Stimulated activated naive CD8-positive, alpha-beta T cell treated with anti-CD3 and anti-CD28 coated beads, Interleukin-15, amount 100 ng/mL, for 72 hours (primary cell): ENCODE measurements around the gene DSE.

Experiments used
- ATAC-seq: fragments of 150-1000 bp; cut with Tn5 transposase; 2 replicates; pipeline ENCODE4 v1.10.0; 2021; ENCODE audit warnings: mild to moderate bottlenecking, moderate library complexity
- DNase-seq, 2 donors: peaks; one replicate each; pipeline ENCODE4 v3.0.0; 2021 to 2022
- H3K27ac Mint-ChIP-seq, 2 donors: one replicate each; pipeline ENCODE4 v1.8.0; 2022; ENCODE audit warnings: mild to moderate bottlenecking in 2 of 2, mixed read lengths in 2 of 2, moderate library complexity in 2 of 2
- H3K27me3 Mint-ChIP-seq: one replicate; pipeline ENCODE4 v1.8.0; 2022; ENCODE audit warnings: mixed read lengths
- H3K4me1 Mint-ChIP-seq: one replicate; pipeline ENCODE4 v1.8.0; 2022; ENCODE audit warnings: mild to moderate bottlenecking, mixed read lengths
- H3K4me3 Mint-ChIP-seq, 2 donors: one replicate each; pipeline ENCODE4 v1.8.0; 2022; ENCODE audit warnings: mild to moderate bottlenecking in 2 of 2, mixed read lengths in 2 of 2, moderate library complexity in 1 of 2
- H3K9me3 Mint-ChIP-seq, 2 donors: one replicate each; pipeline ENCODE4 v1.8.0; 2022; ENCODE audit warnings: mixed read lengths in 2 of 2

The DSE gene

DNA sequence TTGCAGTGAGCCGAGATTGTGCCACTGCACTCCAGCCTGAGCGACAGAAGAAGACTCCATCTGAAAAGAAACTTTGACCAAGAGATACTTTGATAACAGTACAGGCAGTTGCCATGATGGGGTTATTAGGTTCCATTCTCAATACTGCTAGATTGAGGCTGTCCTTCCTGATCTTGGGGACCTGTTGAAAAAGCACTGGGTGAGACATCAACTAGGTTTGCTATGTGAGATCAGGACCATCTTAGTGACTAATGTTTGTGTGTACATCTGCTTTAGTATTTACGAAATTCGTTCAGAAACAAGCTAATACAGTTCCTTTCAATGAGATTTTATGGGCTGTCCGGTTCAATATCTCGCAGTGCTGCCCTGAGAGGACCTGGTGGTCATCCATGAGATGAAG is 2.6 kb downstream of the DSE start:
- Mint-ChIP-seq H3K27ac (no peak overlapping the region), H3K4me3 (no peak overlapping the region), H3K9me3 (no peaks in the 10 kb centered on the region), H3K27me3 (peaks cover 27% of the 10 kb centered on the region), H3K4me1 (peaks cover 16% of the 10 kb centered on the region)
- ATAC-seq (no peak), DNase-seq (no peak)

DNA sequence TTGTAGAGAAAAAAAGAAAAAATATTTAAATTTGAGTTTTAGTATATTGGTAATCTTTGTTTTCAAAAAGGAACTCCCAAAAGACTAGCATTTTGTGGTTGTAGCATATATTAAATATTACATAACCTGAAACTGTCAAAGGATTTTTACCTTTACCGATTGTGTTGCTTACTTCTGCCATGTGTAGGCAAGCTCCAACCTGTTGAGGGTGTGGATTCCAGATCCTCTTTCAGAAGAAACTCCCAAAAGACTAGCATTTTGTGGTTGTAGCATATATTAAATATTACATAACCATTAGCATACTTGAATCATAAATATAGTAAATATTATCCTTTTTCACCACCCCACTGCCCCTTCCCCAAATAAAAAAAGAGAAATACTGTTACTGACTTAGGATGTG is 3.2 kb downstream of the DSE start:
- DNase-seq (no peak), ATAC-seq (no peak)
- H3K4me3 Mint-ChIP-seq = no peak overlapping the region
- peaks cover 27% of the 10 kb centered on the region for H3K27me3 Mint-ChIP-seq
- H3K9me3 Mint-ChIP-seq = no peaks in the 10 kb centered on the region
- H3K4me1 Mint-ChIP-seq = peaks cover 16% of the 10 kb centered on the region
- no peak overlapping the region for H3K27ac Mint-ChIP-seq

DNA sequence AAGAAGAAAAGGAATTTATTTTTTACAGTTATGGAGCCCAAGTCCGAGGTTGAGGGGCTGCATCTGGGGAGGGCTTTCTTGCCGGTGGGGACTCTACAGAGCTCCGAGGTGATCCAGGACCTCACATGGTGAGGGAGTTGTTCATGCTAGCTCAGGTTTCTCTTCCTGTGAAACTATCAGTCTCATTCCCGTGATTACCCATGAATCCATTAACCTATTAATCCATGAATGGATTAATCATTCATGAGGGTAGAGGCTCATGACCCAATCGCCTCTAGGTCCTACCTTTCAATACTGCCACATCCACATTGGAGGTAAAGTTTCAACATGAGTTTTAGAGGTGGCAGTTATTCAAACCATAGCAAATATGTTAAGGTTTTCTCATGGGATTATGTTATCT is 3.8 kb downstream of the DSE start:
- H3K9me3 Mint-ChIP-seq = no peaks in the 10 kb centered on the region
- peaks cover 15% of the 10 kb centered on the region for H3K4me1 Mint-ChIP-seq
- no peak overlapping the region for H3K27ac Mint-ChIP-seq
- no peak overlapping the region for H3K4me3 Mint-ChIP-seq
- ATAC-seq (no peak), DNase-seq (no peak)
- H3K27me3 Mint-ChIP-seq = peaks cover 27% of the 10 kb centered on the region

DNA sequence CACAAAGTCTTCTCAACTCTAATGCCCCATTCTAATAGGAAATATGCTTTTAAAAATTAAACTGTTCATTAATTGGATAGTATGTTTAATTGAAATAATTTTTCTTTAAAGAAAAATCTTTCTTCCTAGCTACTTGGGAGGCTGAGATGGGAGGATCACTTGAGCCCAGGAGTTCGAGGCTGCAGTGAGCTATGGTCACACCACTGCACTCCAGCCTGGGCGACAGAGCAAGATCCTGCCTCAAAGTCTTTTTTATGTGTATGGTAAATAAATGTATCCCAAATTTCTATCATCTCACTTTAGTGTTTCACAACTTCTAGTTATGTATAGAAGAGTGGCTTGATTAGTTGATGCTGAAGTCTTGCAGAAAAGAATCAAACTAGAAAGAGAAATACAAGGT is 4.5 kb downstream of the DSE start:
- no peaks in the 10 kb centered on the region for H3K9me3 Mint-ChIP-seq
- H3K27me3 Mint-ChIP-seq = peaks cover 25% of the 10 kb centered on the region
- H3K4me3 Mint-ChIP-seq = no peak overlapping the region
- H3K27ac Mint-ChIP-seq = no peak overlapping the region
- H3K4me1 Mint-ChIP-seq = peaks cover 8% of the 10 kb centered on the region
- no peak for DNase-seq
- no peak for ATAC-seq

DNA sequence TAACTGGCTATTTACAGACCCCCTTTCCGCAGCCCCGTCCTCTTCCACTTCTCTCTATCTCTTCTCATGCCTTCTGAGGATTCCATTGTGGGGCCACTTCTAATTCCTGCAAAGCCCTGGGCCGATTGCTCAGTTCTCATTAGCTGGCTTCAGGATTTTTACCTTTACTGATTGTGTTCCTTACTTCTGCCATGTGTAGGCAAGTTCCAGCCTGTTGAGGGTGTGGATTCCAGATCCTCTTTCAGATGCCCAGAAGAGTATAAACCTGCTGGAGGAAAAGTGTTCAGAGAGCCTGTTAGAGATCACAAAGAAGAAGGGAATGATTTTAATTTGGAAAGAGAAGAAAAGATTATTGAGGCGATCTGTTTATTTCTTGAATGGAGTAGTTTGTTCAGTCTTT is 5.4 kb downstream of the DSE start:
- H3K27ac Mint-ChIP-seq = no peak overlapping the region
- ATAC-seq (no peak), DNase-seq (no peak)
- peaks cover 6% of the 10 kb centered on the region for H3K4me1 Mint-ChIP-seq
- peaks cover 26% of the 10 kb centered on the region for H3K27me3 Mint-ChIP-seq
- H3K4me3 Mint-ChIP-seq = no peak overlapping the region
- H3K9me3 Mint-ChIP-seq = no peaks in the 10 kb centered on the region

DNA sequence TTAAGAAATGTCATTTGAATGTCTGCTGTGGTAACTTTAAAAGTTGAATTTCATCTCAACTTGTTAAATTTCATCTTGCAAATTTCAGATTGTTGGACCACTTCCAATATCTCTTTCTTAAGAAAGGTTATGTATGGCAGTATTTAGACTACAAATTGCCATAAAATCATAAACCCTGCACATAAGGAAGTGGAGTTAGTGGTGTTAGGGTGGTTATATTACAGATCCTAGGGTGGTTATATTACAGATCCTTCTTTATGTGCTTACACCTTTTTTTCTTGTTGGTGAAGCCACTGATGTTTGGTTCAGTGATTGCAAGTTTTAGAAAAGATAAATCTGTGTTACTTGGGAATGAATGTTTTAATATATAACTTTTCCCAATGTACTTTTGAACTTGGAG is 9.0 kb downstream of the DSE start:
- Mint-ChIP-seq H3K4me1 (no peaks in the 10 kb centered on the region), H3K27me3 (peaks cover 14% of the 10 kb centered on the region), H3K9me3 (no peaks in the 10 kb centered on the region), H3K4me3 (no peak overlapping the region), H3K27ac (no peak overlapping the region)
- no peak for ATAC-seq
- no peak for DNase-seq

DNA sequence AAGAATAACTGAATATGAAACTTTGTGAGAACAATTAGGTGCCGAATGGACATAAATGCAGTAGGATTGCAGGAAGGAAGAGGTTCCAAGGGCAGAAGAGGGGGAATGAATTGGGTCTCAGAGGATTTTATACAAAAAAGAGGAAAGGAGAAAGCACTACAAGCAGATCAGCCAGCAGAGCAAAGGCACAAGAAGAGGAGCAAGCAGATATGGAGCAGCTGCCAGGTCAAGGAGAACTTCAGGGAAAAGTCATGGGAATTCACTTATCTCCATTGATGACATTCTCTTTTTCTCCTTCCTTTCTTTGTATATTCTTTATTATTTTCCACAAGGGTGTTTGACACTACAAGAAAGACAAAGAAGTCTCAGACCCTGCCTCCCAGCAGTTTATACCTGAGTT is 9.6 kb downstream of the DSE start:
- Mint-ChIP-seq H3K4me1 (no peaks in the 10 kb centered on the region), H3K27me3 (peaks cover 14% of the 10 kb centered on the region), H3K9me3 (no peaks in the 10 kb centered on the region), H3K27ac (no peak overlapping the region), H3K4me3 (no peak overlapping the region)
- no peak for ATAC-seq
- DNase-seq = no peak

DNA sequence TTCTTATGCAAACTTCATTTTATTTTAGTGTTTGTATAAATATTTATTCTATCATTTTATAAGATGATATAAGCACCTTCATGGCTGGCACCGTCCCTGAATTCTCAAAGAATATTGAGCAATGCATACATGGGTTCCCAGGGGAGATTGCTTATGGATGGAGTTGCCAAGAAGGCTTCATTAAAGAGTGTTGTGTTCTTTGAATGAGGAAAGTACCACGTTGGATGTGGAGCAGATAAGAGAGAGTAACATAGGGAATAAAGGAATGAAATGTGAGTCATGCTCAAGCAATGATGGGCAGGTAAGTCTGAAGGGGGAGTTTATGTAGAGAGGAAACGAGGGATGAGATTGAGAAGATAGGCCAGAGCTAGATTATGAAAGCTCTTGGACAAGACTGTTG is 10.3 kb downstream of the DSE start:
- H3K4me1 Mint-ChIP-seq = no peaks in the 10 kb centered on the region
- no peaks in the 10 kb centered on the region for H3K9me3 Mint-ChIP-seq
- no peak for DNase-seq
- H3K27me3 Mint-ChIP-seq = peaks cover 14% of the 10 kb centered on the region
- ATAC-seq = no peak
- H3K27ac Mint-ChIP-seq = no peak overlapping the region
- H3K4me3 Mint-ChIP-seq = no peak overlapping the region

DNA sequence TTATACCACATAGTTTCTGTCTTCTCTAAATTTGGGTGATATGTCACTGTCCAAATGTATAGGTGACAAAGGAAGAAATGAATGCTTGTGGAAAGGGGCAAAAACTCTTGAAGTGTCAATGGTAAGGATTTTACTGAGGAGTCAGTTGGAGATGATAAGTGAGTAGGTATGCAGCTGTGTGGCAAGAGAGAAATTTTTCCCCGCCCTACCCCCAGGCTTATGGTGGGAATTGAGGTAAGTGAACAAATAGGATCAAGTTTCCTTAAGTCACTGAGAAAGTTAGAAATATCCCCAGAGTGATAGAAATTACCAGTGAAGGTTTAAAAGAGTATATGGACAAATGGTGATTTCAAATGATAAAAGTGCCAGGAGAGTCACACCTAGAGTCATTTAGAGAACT is 11.8 kb downstream of the DSE start:
- Mint-ChIP-seq H3K9me3 (no peaks in the 10 kb centered on the region), H3K4me3 (no peak overlapping the region), H3K27me3 (peaks cover 14% of the 10 kb centered on the region), H3K4me1 (peaks cover 8% of the 10 kb centered on the region), H3K27ac (no peak overlapping the region)
- DNase-seq (no peak), ATAC-seq (no peak)

DNA sequence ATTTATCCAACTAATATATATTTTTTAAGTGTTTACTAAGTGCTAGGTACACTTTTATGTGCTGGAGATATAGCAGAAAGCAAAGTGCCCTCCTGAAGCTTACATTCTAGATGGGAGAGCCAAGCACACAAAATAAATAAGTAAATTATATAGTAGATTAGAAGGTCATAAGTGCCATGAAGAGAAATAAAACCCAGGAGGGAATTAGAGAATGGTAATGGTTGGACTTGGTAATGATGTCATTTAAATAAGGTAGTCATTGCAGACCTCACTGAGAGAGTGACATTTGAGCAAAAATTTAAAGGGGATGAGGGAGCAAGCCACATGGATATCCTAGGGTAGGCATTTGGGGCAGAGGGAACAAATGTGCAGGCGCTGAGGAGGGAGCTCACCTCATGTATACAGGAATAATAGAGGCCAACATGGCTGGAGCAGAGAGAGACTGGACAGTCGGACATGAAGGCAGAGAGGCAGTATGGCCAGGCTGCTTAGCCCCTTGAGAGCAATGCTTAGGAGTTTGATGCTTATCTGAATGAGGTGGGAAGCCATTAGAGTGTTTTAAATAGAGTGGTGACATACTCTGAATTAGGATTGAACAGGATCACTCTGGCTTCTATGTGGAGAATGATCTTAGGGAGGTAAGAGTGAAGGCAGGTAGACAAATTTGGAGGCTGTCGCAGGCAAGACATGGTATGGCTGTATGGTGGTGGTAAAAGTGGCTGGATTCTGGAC is 14.1 kb downstream of the DSE start:
- Mint-ChIP-seq H3K27me3 (peaks cover 13% of the 10 kb centered on the region), H3K27ac (peak overlapping the region in 1 of 2 donors; percentile 34)
- ATAC-seq = no peak

DNA sequence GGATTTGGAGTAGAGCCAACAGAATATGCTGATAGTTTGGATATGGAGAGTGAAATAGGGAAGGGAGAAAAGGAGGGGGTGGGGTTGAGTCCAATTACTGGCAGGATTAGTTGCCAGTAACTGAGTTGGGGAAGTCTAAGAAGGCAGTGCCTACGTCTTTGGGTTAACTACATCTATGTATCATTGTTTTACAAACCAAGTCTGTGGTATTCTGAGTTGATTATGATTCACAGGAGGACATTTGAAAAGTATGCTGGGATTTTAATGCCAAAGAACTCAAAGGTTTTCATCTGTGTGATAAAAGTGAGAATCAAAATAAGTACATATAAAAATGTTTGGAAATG is 14.7 kb downstream of the DSE start:
- ATAC-seq (no peak), DNase-seq (no peak)
- H3K4me3 Mint-ChIP-seq = no peak overlapping the region
- H3K27ac Mint-ChIP-seq = no peak overlapping the region
- H3K4me1 Mint-ChIP-seq = peaks cover 12% of the 10 kb centered on the region
- peaks cover 8% of the 10 kb centered on the region for H3K27me3 Mint-ChIP-seq
- no peaks in the 10 kb centered on the region for H3K9me3 Mint-ChIP-seq

More for the DNA sequence above, 14.1 kb downstream of the DSE start:
- Mint-ChIP-seq H3K4me3 (no peak overlapping the region), H3K9me3 (no peaks in the 10 kb centered on the region), H3K4me1 (peaks cover 12% of the 10 kb centered on the region)
- DNase-seq = no peak

DNA sequence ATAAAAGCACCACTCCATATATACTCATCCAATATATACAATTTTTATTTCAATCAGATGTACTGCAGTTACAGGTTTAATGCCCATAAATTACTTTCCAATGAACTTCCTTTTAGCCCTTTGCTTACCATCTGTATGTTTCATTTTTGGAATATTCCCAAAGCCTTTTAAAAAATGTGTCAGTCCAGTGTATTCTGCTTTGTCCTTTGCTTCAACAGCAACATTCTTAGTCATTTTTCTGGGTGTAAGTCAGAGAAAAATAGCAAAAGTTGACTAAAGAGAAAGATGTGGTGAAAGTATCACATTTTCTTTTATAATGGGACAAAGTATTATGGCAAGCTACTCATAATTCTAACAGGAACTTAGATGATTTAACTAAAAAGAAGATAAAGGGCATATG is 15.2 kb downstream of the DSE start:
- Mint-ChIP-seq H3K27ac (no peak overlapping the region), H3K27me3 (peaks cover 7% of the 10 kb centered on the region), H3K4me1 (peaks cover 12% of the 10 kb centered on the region), H3K4me3 (no peak overlapping the region), H3K9me3 (no peaks in the 10 kb centered on the region)
- ATAC-seq (no peak), DNase-seq (no peak)

DNA sequence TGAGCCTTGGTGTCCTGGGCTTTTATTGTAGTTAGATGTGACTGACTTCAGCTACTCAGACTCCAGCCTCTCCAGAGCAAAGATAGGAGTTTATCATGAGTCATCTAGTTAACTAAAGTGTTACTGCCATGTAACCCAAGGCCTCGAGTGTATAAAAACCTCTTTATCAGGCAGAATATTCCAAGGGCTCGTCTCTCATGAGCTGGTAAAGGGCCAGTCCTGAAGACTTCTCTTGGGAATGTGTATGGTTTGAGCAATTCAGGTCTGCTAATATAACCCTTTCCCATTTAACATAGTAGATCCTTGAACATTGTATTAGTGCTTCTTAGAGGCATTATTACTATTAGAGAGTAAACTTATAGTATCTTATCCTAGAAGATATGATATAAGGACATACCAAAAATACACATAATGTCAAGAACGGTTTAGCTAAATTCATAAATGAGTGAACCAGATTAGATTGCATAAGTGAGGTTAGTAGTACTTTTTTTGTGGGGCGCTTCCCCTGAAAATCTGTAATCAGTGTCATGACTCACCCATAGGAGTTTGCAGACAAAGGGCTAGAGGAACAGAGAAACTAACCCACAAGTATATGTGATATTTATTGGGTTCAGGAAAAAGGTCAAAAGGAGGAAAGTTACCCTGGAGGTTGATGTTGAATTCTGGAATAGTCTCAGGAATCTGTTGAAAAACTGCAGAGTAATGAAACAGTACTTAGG is 16.0 kb downstream of the DSE start:
- DNase-seq (no peak), ATAC-seq (no peak)
- Mint-ChIP-seq H3K27me3 (peaks cover 7% of the 10 kb centered on the region), H3K4me3 (no peak overlapping the region), H3K4me1 (peaks cover 12% of the 10 kb centered on the region), H3K27ac (no peak overlapping the region), H3K9me3 (no peaks in the 10 kb centered on the region)

DNA sequence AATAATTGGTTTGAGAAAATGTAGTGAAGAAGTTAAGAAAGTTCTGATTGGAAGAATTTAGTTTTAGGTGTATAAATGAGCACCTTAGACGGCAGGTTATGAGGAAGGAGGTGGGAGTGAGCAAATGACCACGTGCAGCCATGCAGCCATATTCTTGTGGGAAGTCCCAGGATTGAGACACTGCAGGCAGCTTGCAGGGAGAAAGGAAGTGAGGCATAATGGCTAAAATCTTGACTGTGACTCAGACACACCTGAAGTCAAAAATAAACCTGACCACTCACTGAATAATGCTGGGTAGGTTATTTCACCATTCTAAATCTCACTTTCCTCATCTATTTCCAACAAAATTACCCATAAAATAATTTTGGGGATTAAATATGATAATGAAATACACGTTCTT is 16.6 kb downstream of the DSE start:
- Mint-ChIP-seq H3K27me3 (peaks cover 6% of the 10 kb centered on the region), H3K9me3 (no peaks in the 10 kb centered on the region), H3K4me3 (no peak overlapping the region), H3K4me1 (peaks cover 16% of the 10 kb centered on the region), H3K27ac (no peak overlapping the region)
- no peak for DNase-seq
- peak; percentile 59 for ATAC-seq

DNA sequence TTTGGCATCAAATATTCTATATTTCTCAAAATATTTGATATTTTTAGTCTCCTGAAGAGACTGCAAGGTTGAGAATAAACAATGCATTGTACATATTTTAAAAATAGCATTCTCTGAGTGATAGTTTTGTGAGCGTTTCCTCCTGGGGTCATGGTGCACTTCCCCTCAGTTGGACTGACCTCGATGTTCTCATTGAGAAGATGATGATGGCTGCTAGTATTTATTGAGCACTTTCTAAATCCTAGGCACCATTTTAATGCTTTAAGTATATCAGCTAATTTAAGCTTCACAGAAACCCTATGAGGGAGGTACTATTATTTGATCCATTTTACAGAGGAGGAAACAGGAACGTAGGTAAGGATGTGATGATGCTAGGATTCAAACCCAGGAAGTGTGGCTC is 18.2 kb downstream of the DSE start:
- ATAC-seq = no peak
- H3K4me3 Mint-ChIP-seq = no peak overlapping the region
- H3K27ac Mint-ChIP-seq = no peak overlapping the region
- peaks cover 22% of the 10 kb centered on the region for H3K4me1 Mint-ChIP-seq
- no peak for DNase-seq
- H3K27me3 Mint-ChIP-seq = no peaks in the 10 kb centered on the region
- H3K9me3 Mint-ChIP-seq = no peaks in the 10 kb centered on the region

DNA sequence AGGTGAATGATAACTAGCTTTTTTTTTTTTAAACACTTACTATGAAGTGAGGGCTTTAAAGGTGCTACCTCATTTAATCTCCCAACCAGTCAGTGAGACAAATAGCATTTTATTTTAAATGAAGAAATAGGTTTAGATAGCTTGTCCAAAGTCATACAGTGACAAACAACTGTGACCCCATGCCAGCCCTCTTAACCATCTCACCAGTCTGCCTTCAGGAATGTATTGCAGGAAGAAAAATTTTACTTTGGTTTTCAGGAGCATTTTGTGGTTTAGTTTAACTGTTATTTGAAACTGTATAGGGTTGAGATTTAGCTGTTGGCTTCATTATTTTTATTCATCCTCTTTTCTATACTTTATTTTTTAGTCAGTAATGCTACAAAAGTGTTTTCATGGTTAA is 18.6 kb downstream of the DSE start:
- no peaks in the 10 kb centered on the region for H3K9me3 Mint-ChIP-seq
- peaks cover 22% of the 10 kb centered on the region for H3K4me1 Mint-ChIP-seq
- no peak overlapping the region for H3K4me3 Mint-ChIP-seq
- no peak for ATAC-seq
- no peak overlapping the region for H3K27ac Mint-ChIP-seq
- no peaks in the 10 kb centered on the region for H3K27me3 Mint-ChIP-seq
- DNase-seq = no peak

DNA sequence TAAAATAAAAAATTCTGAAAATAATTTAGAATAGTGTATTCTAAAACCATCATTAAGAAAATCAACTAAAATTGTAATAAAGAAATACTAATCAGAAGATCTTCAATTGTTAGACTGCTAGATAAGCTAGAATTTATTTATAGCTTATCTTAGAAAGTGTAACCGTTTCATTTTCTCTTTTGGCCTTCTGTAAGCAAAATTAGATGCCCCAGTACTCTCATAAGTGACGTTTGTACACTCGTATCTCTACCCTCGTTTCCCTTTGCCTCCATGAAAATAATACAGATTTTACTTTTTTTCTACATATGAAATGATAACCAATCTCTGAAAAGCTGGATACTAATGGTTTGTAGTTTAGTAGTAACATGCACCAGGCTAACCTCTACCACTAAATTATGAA is 19.8 kb downstream of the DSE start:
- H3K9me3 Mint-ChIP-seq = no peaks in the 10 kb centered on the region
- peaks cover 22% of the 10 kb centered on the region for H3K4me1 Mint-ChIP-seq
- DNase-seq (no peak), ATAC-seq (no peak)
- H3K27ac Mint-ChIP-seq = peak overlapping the region in 1 of 2 donors; percentile 58
- no peaks in the 10 kb centered on the region for H3K27me3 Mint-ChIP-seq
- H3K4me3 Mint-ChIP-seq = no peak overlapping the region
